ENCODE results near the gene IL10RA. TPM values are rescaled to one million over a fixed set of nuclear protein-coding genes. Genes with fewer than 3 reads are reported as not detected.

The IL10RA gene
- total RNA-seq, 4 donors from 2014 or later: 2.9 to 7.2 (median 4.4) TPM

- Histone ChIP-seq H3K4me3 (no peak overlapping the region), H3K27ac (no peak overlapping the region), H3K9me3 (no peaks in the 10 kb centered on the region), H3K27me3 (peaks cover 2% of the 10 kb centered on the region), H3K36me3 (no peaks in the 10 kb centered on the region), H3K4me1 (peaks cover 7% of the 10 kb centered on the region)
- no peak for DNase-seq (ENCODE audit: low spot score in 2 of 2)
- no peak for TF ChIP-seq POLR2A (IDR thresholded peaks at IDR 0.05)
- no peak for TF ChIP-seq CTCF (IDR thresholded peaks at IDR 0.05)
- no peak for TF ChIP-seq POLR2AphosphoS5 (IDR thresholded peaks at IDR 0.05)
- no peak for TF ChIP-seq EP300 (IDR thresholded peaks at IDR 0.05)
- WGBS: 58% methylated on average over 6 of the region's 6 CpGs
These were observed 37.1 kb upstream of the IL10RA start for GRCh38 chr11:117949062-117949461.

- Histone ChIP-seq H3K9me3 (no peaks in the 10 kb centered on the region), H3K27me3 (peaks cover 2% of the 10 kb centered on the region), H3K36me3 (no peaks in the 10 kb centered on the region), H3K27ac (no peak overlapping the region), H3K4me3 (no peak overlapping the region), H3K4me1 (peaks cover 7% of the 10 kb centered on the region)
- 8% methylated on average over 5 of the region's 5 CpGs for WGBS
- DNase-seq (ENCODE audit: low spot score in 2 of 2): no peak
- TF ChIP-seq EP300 (IDR thresholded peaks at IDR 0.05) (no peak), POLR2AphosphoS5 (IDR thresholded peaks at IDR 0.05) (no peak)
These were observed 35.9 kb upstream of the IL10RA start for GRCh38 chr11:117950301-117950700.

- Histone ChIP-seq H3K36me3 (no peaks in the 10 kb centered on the region), H3K27ac (no peak overlapping the region), H3K4me1 (peaks cover 7% of the 10 kb centered on the region), H3K4me3 (no peak overlapping the region), H3K9me3 (no peaks in the 10 kb centered on the region), H3K27me3 (peaks cover 2% of the 10 kb centered on the region)
- WGBS: 79% methylated on average over 12 of the region's 15 CpGs
- TF ChIP-seq POLR2A (IDR thresholded peaks at IDR 0.05) (no peak), CTCF (IDR thresholded peaks at IDR 0.05) (no peak), POLR2AphosphoS5 (IDR thresholded peaks at IDR 0.05) (no peak), EP300 (IDR thresholded peaks at IDR 0.05) (no peak)
- no peak for DNase-seq (ENCODE audit: low spot score in 2 of 2)
These were observed 34.9 kb upstream of the IL10RA start for GRCh38 chr11:117950993-117951961.

- peaks cover 4% of the 10 kb centered on the region for H3K27me3 ChIP-seq
- no peaks in the 10 kb centered on the region for H3K36me3 ChIP-seq
- no peak overlapping the region for H3K4me3 ChIP-seq
- 88% methylated on average over 3 of the region's 3 CpGs for WGBS
- TF ChIP-seq POLR2A (IDR thresholded peaks at IDR 0.05) (no peak), CTCF (IDR thresholded peaks at IDR 0.05) (no peak), EP300 (IDR thresholded peaks at IDR 0.05) (no peak), POLR2AphosphoS5 (IDR thresholded peaks at IDR 0.05) (no peak)
- no peak for DNase-seq (ENCODE audit: low spot score in 2 of 2)
- H3K27ac ChIP-seq: no peak overlapping the region
- no peaks in the 10 kb centered on the region for H3K4me1 ChIP-seq
- H3K9me3 ChIP-seq: no peaks in the 10 kb centered on the region
These were observed 33.0 kb upstream of the IL10RA start for GRCh38 chr11:117953024-117953671.

- TF ChIP-seq POLR2AphosphoS5 (IDR thresholded peaks at IDR 0.05) (no peak), EP300 (IDR thresholded peaks at IDR 0.05) (no peak), POLR2A (IDR thresholded peaks at IDR 0.05) (no peak), CTCF (IDR thresholded peaks at IDR 0.05) (no peak)
- no peaks in the 10 kb centered on the region for H3K36me3 ChIP-seq
- H3K4me3 ChIP-seq: no peak overlapping the region
- no peak overlapping the region for H3K27ac ChIP-seq
- no peaks in the 10 kb centered on the region for H3K9me3 ChIP-seq
- H3K27me3 ChIP-seq: peaks cover 4% of the 10 kb centered on the region
- no peak for DNase-seq (ENCODE audit: low spot score in 2 of 2)
- no peaks in the 10 kb centered on the region for H3K4me1 ChIP-seq
- WGBS: 86% methylated on average over 1 of the region's 1 CpG
These were observed 27.2 kb upstream of the IL10RA start for GRCh38 chr11:117958949-117959348.
